H9 (cell line): ENCODE results near the gene CCDC28A. TPM values are rescaled to one million over a fixed set of nuclear protein-coding genes. Genes with fewer than 3 reads are reported as not detected.

Source experiments
- DNase-seq: peaks from one replicate; pipeline ENCODE4 v3.0.0-alpha.2; 2017
- H2AFZ ChIP-seq: one replicate; pipeline ENCODE4 v1.6.1; 2013; ENCODE audit warnings: mild to moderate bottlenecking, low read length, control low read depth, moderate library complexity
- H2AK5ac ChIP-seq: 2 replicates; pipeline ENCODE4 v1.6.1; 2013; ENCODE audit warnings: low read length, control low read depth, mixed read lengths; ENCODE audit not compliant: insufficient read length
- H2BK120ac ChIP-seq: one replicate; pipeline ENCODE4 v1.6.1; 2013; ENCODE audit warnings: low read depth, mild to moderate bottlenecking, low read length, control low read depth, inconsistent platforms; ENCODE audit not compliant: poor library complexity, severe bottlenecking
- H2BK12ac ChIP-seq: 2 replicates; pipeline ENCODE4 v1.6.1; 2013; ENCODE audit warnings: low read length, control low read depth, mixed read lengths, low read depth; ENCODE audit not compliant: insufficient read length
- H2BK15ac ChIP-seq: 2 replicates; pipeline ENCODE4 v1.6.1; 2013; ENCODE audit warnings: low read depth, low read length, control low read depth
- H2BK20ac ChIP-seq: one replicate; pipeline ENCODE4 v1.6.1; 2013; ENCODE audit warnings: low read depth, mild to moderate bottlenecking, low read length, control low read depth, inconsistent platforms; ENCODE audit not compliant: poor library complexity, severe bottlenecking
- H2BK5ac ChIP-seq: 2 replicates; pipeline ENCODE4 v1.6.1; 2013; ENCODE audit warnings: low read length, control low read depth, mixed read lengths; ENCODE audit not compliant: insufficient read length
- H3K14ac ChIP-seq: 2 replicates; pipeline ENCODE4 v1.6.1; 2013; ENCODE audit warnings: low read length, control low read depth; ENCODE audit not compliant: insufficient read depth
- H3K18ac ChIP-seq: 2 replicates; pipeline ENCODE4 v1.6.1; 2013; ENCODE audit warnings: low read depth, mild to moderate bottlenecking, mixed read lengths, low read length, control low read depth; ENCODE audit not compliant: insufficient read length
- H3K23ac ChIP-seq: 2 replicates; pipeline ENCODE4 v1.6.1; 2013; ENCODE audit warnings: low read length, control low read depth, mixed read lengths, low read depth; ENCODE audit not compliant: insufficient read length
- H3K23me2 ChIP-seq: 2 replicates; pipeline ENCODE4 v1.6.1; 2013; ENCODE audit warnings: low read depth, mild to moderate bottlenecking, mixed read lengths, low read length, control low read depth; ENCODE audit not compliant: insufficient read length, poor library complexity, severe bottlenecking
- H3K27ac ChIP-seq: 2 replicates; pipeline ENCODE4 v1.5.1; 2013; ENCODE audit warnings: low read length, control low read depth, mixed read lengths, low read depth; ENCODE audit not compliant: insufficient read length
- H3K27me3 ChIP-seq: 2 replicates; pipeline ENCODE4 v1.6.1; 2013; ENCODE audit warnings: low read length, control low read depth, inconsistent platforms; ENCODE audit not compliant: insufficient read depth
- H3K4ac ChIP-seq: 2 replicates; pipeline ENCODE4 v1.6.1; 2013; ENCODE audit warnings: low read depth, mild to moderate bottlenecking, control low read depth, inconsistent platforms, low read length, moderate library complexity
- H3K4me1 ChIP-seq: 2 replicates; pipeline ENCODE4 v1.6.1; 2013; ENCODE audit warnings: low read length, control low read depth, inconsistent platforms; ENCODE audit not compliant: insufficient read depth
- H3K4me2 ChIP-seq: 2 replicates; pipeline ENCODE4 v1.6.1; 2013; ENCODE audit warnings: low read length, control low read depth, mixed read lengths; ENCODE audit not compliant: insufficient read length, insufficient read depth
- H3K56ac ChIP-seq: 2 replicates; pipeline ENCODE4 v1.6.1; 2013; ENCODE audit warnings: low read depth, mild to moderate bottlenecking, mixed read lengths, low read length, control low read depth; ENCODE audit not compliant: insufficient read length
- H3K79me1 ChIP-seq: 2 replicates; pipeline ENCODE4 v1.6.1; 2013; ENCODE audit warnings: low read depth, mild to moderate bottlenecking, moderate library complexity, low read length, control low read depth, inconsistent platforms; ENCODE audit not compliant: insufficient read depth, poor library complexity, severe bottlenecking
- H3K79me2 ChIP-seq: 2 replicates; pipeline ENCODE4 v1.6.1; 2013; ENCODE audit warnings: low read length, control low read depth, inconsistent platforms; ENCODE audit not compliant: insufficient read depth
- H3K9ac ChIP-seq: 2 replicates; pipeline ENCODE4 v1.6.1; 2013; ENCODE audit warnings: low read length, control low read depth, mixed read lengths; ENCODE audit not compliant: insufficient read length; ENCODE audit errors: extremely low read depth
- H3K9me3 ChIP-seq: one replicate; pipeline ENCODE4 v1.6.1; 2013; ENCODE audit warnings: low read depth, low read length, inconsistent platforms; ENCODE audit not compliant: control insufficient read depth
- H3T11ph ChIP-seq: one replicate; pipeline ENCODE4 v1.6.1; 2013; ENCODE audit warnings: mild to moderate bottlenecking, low read length, control low read depth, inconsistent platforms
- H4K20me1 ChIP-seq: one replicate; pipeline ENCODE4 v1.6.1; 2013; ENCODE audit not compliant: control insufficient read depth, insufficient read length, insufficient read depth
- H4K5ac ChIP-seq: 2 replicates; pipeline ENCODE4 v1.6.1; 2013; ENCODE audit warnings: low read depth, mild to moderate bottlenecking, mixed read lengths, low read length, control low read depth; ENCODE audit not compliant: insufficient read length
- H4K8ac ChIP-seq: replicated peaks from 2 replicates; pipeline ENCODE4 v1.6.1; 2013; ENCODE audit warnings: low read length, control low read depth, mixed read lengths, low read depth; ENCODE audit not compliant: insufficient read length
- H4K91ac ChIP-seq: 2 replicates; pipeline ENCODE4 v1.6.1; 2013; ENCODE audit warnings: low read depth, mild to moderate bottlenecking, moderate library complexity, mixed read lengths, low read length, control low read depth; ENCODE audit not compliant: insufficient read length
- H3K27ac Mint-ChIP-seq, 3 experiments: 2 replicates in 2 of 3; 3 replicates in 1 of 3; pipeline ENCODE4 v1.8.0; 2020 to 2021; ENCODE audit warnings: mixed read lengths in 3 of 3, mild to moderate bottlenecking in 1 of 3, moderate library complexity in 1 of 3
- H3K27me3 Mint-ChIP-seq: 2 replicates; pipeline ENCODE4 v1.8.0; 2021; ENCODE audit warnings: low read depth, mild to moderate bottlenecking, moderate library complexity, mixed read lengths
- H3K36me3 Mint-ChIP-seq, 3 experiments: 2 replicates in 2 of 3; 3 replicates in 1 of 3; pipeline ENCODE4 v1.8.0; 2020 to 2021; ENCODE audit warnings: low read depth in 3 of 3, mixed read lengths in 3 of 3; ENCODE audit not compliant: insufficient read depth in 1 of 3
- H3K4me1 Mint-ChIP-seq, 2 experiments: 2 replicates each; pipeline ENCODE4 v1.8.0; 2020; ENCODE audit warnings: mixed read lengths in 2 of 2
- H3K4me3 Mint-ChIP-seq, 2 experiments: 2 replicates in 1 of 2; 3 replicates in 1 of 2; pipeline ENCODE4 v1.8.0; 2020 to 2021; ENCODE audit warnings: mild to moderate bottlenecking in 2 of 2, mixed read lengths in 2 of 2, moderate library complexity in 1 of 2
- H3K9me3 Mint-ChIP-seq, 2 experiments: 2 replicates in 1 of 2; 3 replicates in 1 of 2; pipeline ENCODE4 v1.8.0; 2020; ENCODE audit warnings: mild to moderate bottlenecking in 2 of 2, mixed read lengths in 2 of 2, moderate library complexity in 1 of 2
- WGBS: extraction: QIAGEN DNeasy Blood & Tissue Kit; methylation state at CpG from one replicate; pipeline ENCODE4 v1.1.7; 2013; ENCODE audit warnings: missing lambda C conversion rate, low lambda C conversion rate, mixed read lengths; ENCODE audit not compliant: insufficient read length; ENCODE audit errors: extremely low coverage; 5-methylcytosine and 5-hydroxymethylcytosine counted together
- total RNA-seq: library from RNA; stranded (reverse); gene quantifications from 2 replicates; pipeline ENCODE4 v1.2.1, GENCODE V29; 2021
- TF ChIP-seq, protein P1 (sequence below): fragments of 200-600 bp; sonication (generic); conservative IDR thresholded peaks from 3 replicates; pipeline ENCODE4 v1.8.0; 2021; ENCODE audit warnings: antibody characterized with exemption, mild to moderate bottlenecking

The CCDC28A gene
- total RNA-seq, 1 experiment from 2014 or later = 12.9 TPM

DNA sequence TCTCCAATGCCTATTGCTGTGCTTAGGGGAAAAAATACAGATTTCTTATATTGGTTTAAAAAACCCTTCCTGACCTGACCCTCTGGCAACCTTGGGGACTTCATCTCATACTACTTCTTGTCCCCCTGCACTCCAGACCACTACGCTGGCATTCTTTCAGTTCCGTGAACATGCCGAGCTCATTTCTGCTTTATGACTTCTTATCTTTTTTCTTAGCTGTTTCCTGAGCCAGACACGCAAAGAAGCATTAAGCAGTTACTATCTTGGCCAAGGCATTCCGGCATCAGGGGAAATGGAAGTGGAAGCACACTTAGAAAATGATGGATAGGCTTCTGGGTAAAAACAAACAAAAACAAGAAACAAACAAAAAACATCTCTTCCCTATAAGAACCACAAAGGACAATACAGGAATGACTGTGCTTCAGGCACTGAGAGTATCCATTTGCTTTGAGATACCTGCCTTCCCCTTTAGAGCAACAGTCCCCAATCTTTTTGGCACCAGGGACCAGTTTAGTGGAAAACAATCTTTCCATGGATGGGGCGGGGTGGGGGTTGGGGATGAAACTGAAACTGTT is 4.4 kb upstream of the CCDC28A start:
- H3K23ac ChIP-seq = no peak overlapping the region
- H2BK5ac ChIP-seq = no peak overlapping the region
- H4K8ac ChIP-seq = no peak overlapping the region
- Mint-ChIP-seq H3K4me1 (peaks cover 7 to 16% of the 10 kb centered on the region in 2 experiments), H3K36me3 (no peaks in the 10 kb centered on the region), H3K4me3 (no peak overlapping the region), H3K9me3 (no peaks in the 10 kb centered on the region), H3K27me3 (no peaks in the 10 kb centered on the region), H3K27ac (no peak overlapping the region)
- no peak overlapping the region for H3K14ac ChIP-seq
- H3K27ac ChIP-seq = no peak overlapping the region
- H2BK12ac ChIP-seq = no peak overlapping the region
- no peak overlapping the region for H3K4me2 ChIP-seq
- H3K4me1 ChIP-seq = no peaks in the 10 kb centered on the region
- no peak overlapping the region for H3K9ac ChIP-seq
- no peaks in the 10 kb centered on the region for H3K9me3 ChIP-seq
- H2AFZ ChIP-seq = no peak overlapping the region
- H3K27me3 ChIP-seq = no peaks in the 10 kb centered on the region
- no peak overlapping the region for H3K18ac ChIP-seq
- peaks cover 3% of the 10 kb centered on the region for H3K23me2 ChIP-seq
- TF ChIP-seq, protein P1, sequence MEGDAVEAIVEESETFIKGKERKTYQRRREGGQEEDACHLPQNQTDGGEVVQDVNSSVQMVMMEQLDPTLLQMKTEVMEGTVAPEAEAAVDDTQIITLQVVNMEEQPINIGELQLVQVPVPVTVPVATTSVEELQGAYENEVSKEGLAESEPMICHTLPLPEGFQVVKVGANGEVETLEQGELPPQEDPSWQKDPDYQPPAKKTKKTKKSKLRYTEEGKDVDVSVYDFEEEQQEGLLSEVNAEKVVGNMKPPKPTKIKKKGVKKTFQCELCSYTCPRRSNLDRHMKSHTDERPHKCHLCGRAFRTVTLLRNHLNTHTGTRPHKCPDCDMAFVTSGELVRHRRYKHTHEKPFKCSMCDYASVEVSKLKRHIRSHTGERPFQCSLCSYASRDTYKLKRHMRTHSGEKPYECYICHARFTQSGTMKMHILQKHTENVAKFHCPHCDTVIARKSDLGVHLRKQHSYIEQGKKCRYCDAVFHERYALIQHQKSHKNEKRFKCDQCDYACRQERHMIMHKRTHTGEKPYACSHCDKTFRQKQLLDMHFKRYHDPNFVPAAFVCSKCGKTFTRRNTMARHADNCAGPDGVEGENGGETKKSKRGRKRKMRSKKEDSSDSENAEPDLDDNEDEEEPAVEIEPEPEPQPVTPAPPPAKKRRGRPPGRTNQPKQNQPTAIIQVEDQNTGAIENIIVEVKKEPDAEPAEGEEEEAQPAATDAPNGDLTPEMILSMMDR = no peak
- WGBS = no CpG with 5 or more reads among the region's 6 CpGs
- H4K91ac ChIP-seq = no peak overlapping the region
- no peak overlapping the region for H2AK5ac ChIP-seq
- H2BK15ac ChIP-seq = no peak overlapping the region
- no peak overlapping the region for H3K56ac ChIP-seq
- no peak overlapping the region for H2BK120ac ChIP-seq
- H3K79me2 ChIP-seq = no peaks in the 10 kb centered on the region
- no peaks in the 10 kb centered on the region for H3K79me1 ChIP-seq
- H4K5ac ChIP-seq = no peak overlapping the region
- no peak overlapping the region for H3K4ac ChIP-seq
- H4K20me1 ChIP-seq = no peaks in the 10 kb centered on the region
- H3T11ph ChIP-seq = no peak overlapping the region
- DNase-seq = no peak
- no peak overlapping the region for H2BK20ac ChIP-seq
